H9 (cell line): Measurements from ENCODE around the gene VSX1. TPM values are rescaled to one million over a fixed set of nuclear protein-coding genes. Genes with fewer than 3 reads are reported as not detected.
A peak's percentile ranks its signal among the peaks of the same experiment; 100 is the strongest.

Experiments used
- DNase-seq: peaks from one replicate; pipeline ENCODE4 v3.0.0-alpha.2; 2017
- H2AFZ ChIP-seq: one replicate; pipeline ENCODE4 v1.6.1; 2013; ENCODE audit warnings: mild to moderate bottlenecking, low read length, control low read depth, moderate library complexity
- H2AK5ac ChIP-seq: 2 replicates; pipeline ENCODE4 v1.6.1; 2013; ENCODE audit warnings: low read length, control low read depth, mixed read lengths; ENCODE audit not compliant: insufficient read length
- H2BK120ac ChIP-seq: one replicate; pipeline ENCODE4 v1.6.1; 2013; ENCODE audit warnings: low read depth, mild to moderate bottlenecking, low read length, control low read depth, inconsistent platforms; ENCODE audit not compliant: poor library complexity, severe bottlenecking
- H2BK12ac ChIP-seq: 2 replicates; pipeline ENCODE4 v1.6.1; 2013; ENCODE audit warnings: low read length, control low read depth, mixed read lengths, low read depth; ENCODE audit not compliant: insufficient read length
- H2BK15ac ChIP-seq: 2 replicates; pipeline ENCODE4 v1.6.1; 2013; ENCODE audit warnings: low read depth, low read length, control low read depth
- H2BK20ac ChIP-seq: one replicate; pipeline ENCODE4 v1.6.1; 2013; ENCODE audit warnings: low read depth, mild to moderate bottlenecking, low read length, control low read depth, inconsistent platforms; ENCODE audit not compliant: poor library complexity, severe bottlenecking
- H2BK5ac ChIP-seq: 2 replicates; pipeline ENCODE4 v1.6.1; 2013; ENCODE audit warnings: low read length, control low read depth, mixed read lengths; ENCODE audit not compliant: insufficient read length
- H3K14ac ChIP-seq: 2 replicates; pipeline ENCODE4 v1.6.1; 2013; ENCODE audit warnings: low read length, control low read depth; ENCODE audit not compliant: insufficient read depth
- H3K18ac ChIP-seq: 2 replicates; pipeline ENCODE4 v1.6.1; 2013; ENCODE audit warnings: low read depth, mild to moderate bottlenecking, mixed read lengths, low read length, control low read depth; ENCODE audit not compliant: insufficient read length
- H3K23ac ChIP-seq: 2 replicates; pipeline ENCODE4 v1.6.1; 2013; ENCODE audit warnings: low read length, control low read depth, mixed read lengths, low read depth; ENCODE audit not compliant: insufficient read length
- H3K23me2 ChIP-seq: 2 replicates; pipeline ENCODE4 v1.6.1; 2013; ENCODE audit warnings: low read depth, mild to moderate bottlenecking, mixed read lengths, low read length, control low read depth; ENCODE audit not compliant: insufficient read length, poor library complexity, severe bottlenecking
- H3K27ac ChIP-seq: 2 replicates; pipeline ENCODE4 v1.5.1; 2013; ENCODE audit warnings: low read length, control low read depth, mixed read lengths, low read depth; ENCODE audit not compliant: insufficient read length
- H3K27me3 ChIP-seq: 2 replicates; pipeline ENCODE4 v1.6.1; 2013; ENCODE audit warnings: low read length, control low read depth, inconsistent platforms; ENCODE audit not compliant: insufficient read depth
- H3K4ac ChIP-seq: 2 replicates; pipeline ENCODE4 v1.6.1; 2013; ENCODE audit warnings: low read depth, mild to moderate bottlenecking, control low read depth, inconsistent platforms, low read length, moderate library complexity
- H3K4me1 ChIP-seq: 2 replicates; pipeline ENCODE4 v1.6.1; 2013; ENCODE audit warnings: low read length, control low read depth, inconsistent platforms; ENCODE audit not compliant: insufficient read depth
- H3K4me2 ChIP-seq: 2 replicates; pipeline ENCODE4 v1.6.1; 2013; ENCODE audit warnings: low read length, control low read depth, mixed read lengths; ENCODE audit not compliant: insufficient read length, insufficient read depth
- H3K56ac ChIP-seq: 2 replicates; pipeline ENCODE4 v1.6.1; 2013; ENCODE audit warnings: low read depth, mild to moderate bottlenecking, mixed read lengths, low read length, control low read depth; ENCODE audit not compliant: insufficient read length
- H3K79me1 ChIP-seq: 2 replicates; pipeline ENCODE4 v1.6.1; 2013; ENCODE audit warnings: low read depth, mild to moderate bottlenecking, moderate library complexity, low read length, control low read depth, inconsistent platforms; ENCODE audit not compliant: insufficient read depth, poor library complexity, severe bottlenecking
- H3K79me2 ChIP-seq: 2 replicates; pipeline ENCODE4 v1.6.1; 2013; ENCODE audit warnings: low read length, control low read depth, inconsistent platforms; ENCODE audit not compliant: insufficient read depth
- H3K9ac ChIP-seq: 2 replicates; pipeline ENCODE4 v1.6.1; 2013; ENCODE audit warnings: low read length, control low read depth, mixed read lengths; ENCODE audit not compliant: insufficient read length; ENCODE audit errors: extremely low read depth
- H3K9me3 ChIP-seq: one replicate; pipeline ENCODE4 v1.6.1; 2013; ENCODE audit warnings: low read depth, low read length, inconsistent platforms; ENCODE audit not compliant: control insufficient read depth
- H3T11ph ChIP-seq: one replicate; pipeline ENCODE4 v1.6.1; 2013; ENCODE audit warnings: mild to moderate bottlenecking, low read length, control low read depth, inconsistent platforms
- H4K20me1 ChIP-seq: one replicate; pipeline ENCODE4 v1.6.1; 2013; ENCODE audit not compliant: control insufficient read depth, insufficient read length, insufficient read depth
- H4K5ac ChIP-seq: 2 replicates; pipeline ENCODE4 v1.6.1; 2013; ENCODE audit warnings: low read depth, mild to moderate bottlenecking, mixed read lengths, low read length, control low read depth; ENCODE audit not compliant: insufficient read length
- H4K8ac ChIP-seq: replicated peaks from 2 replicates; pipeline ENCODE4 v1.6.1; 2013; ENCODE audit warnings: low read length, control low read depth, mixed read lengths, low read depth; ENCODE audit not compliant: insufficient read length
- H4K91ac ChIP-seq: 2 replicates; pipeline ENCODE4 v1.6.1; 2013; ENCODE audit warnings: low read depth, mild to moderate bottlenecking, moderate library complexity, mixed read lengths, low read length, control low read depth; ENCODE audit not compliant: insufficient read length
- H3K27ac Mint-ChIP-seq, 3 experiments: 2 replicates in 2 of 3; 3 replicates in 1 of 3; pipeline ENCODE4 v1.8.0; 2020 to 2021; ENCODE audit warnings: mixed read lengths in 3 of 3, mild to moderate bottlenecking in 1 of 3, moderate library complexity in 1 of 3
- H3K27me3 Mint-ChIP-seq: 2 replicates; pipeline ENCODE4 v1.8.0; 2021; ENCODE audit warnings: low read depth, mild to moderate bottlenecking, moderate library complexity, mixed read lengths
- H3K36me3 Mint-ChIP-seq, 3 experiments: 2 replicates in 2 of 3; 3 replicates in 1 of 3; pipeline ENCODE4 v1.8.0; 2020 to 2021; ENCODE audit warnings: low read depth in 3 of 3, mixed read lengths in 3 of 3; ENCODE audit not compliant: insufficient read depth in 1 of 3
- H3K4me1 Mint-ChIP-seq, 2 experiments: 2 replicates each; pipeline ENCODE4 v1.8.0; 2020; ENCODE audit warnings: mixed read lengths in 2 of 2
- H3K4me3 Mint-ChIP-seq, 2 experiments: 2 replicates in 1 of 2; 3 replicates in 1 of 2; pipeline ENCODE4 v1.8.0; 2020 to 2021; ENCODE audit warnings: mild to moderate bottlenecking in 2 of 2, mixed read lengths in 2 of 2, moderate library complexity in 1 of 2
- H3K9me3 Mint-ChIP-seq, 2 experiments: 2 replicates in 1 of 2; 3 replicates in 1 of 2; pipeline ENCODE4 v1.8.0; 2020; ENCODE audit warnings: mild to moderate bottlenecking in 2 of 2, mixed read lengths in 2 of 2, moderate library complexity in 1 of 2
- WGBS: extraction: QIAGEN DNeasy Blood & Tissue Kit; methylation state at CpG from one replicate; pipeline ENCODE4 v1.1.7; 2013; ENCODE audit warnings: missing lambda C conversion rate, low lambda C conversion rate, mixed read lengths; ENCODE audit not compliant: insufficient read length; ENCODE audit errors: extremely low coverage; 5-methylcytosine and 5-hydroxymethylcytosine counted together
- total RNA-seq: library from RNA; stranded (reverse); gene quantifications from 2 replicates; pipeline ENCODE4 v1.2.1, GENCODE V29; 2021
- TF ChIP-seq, protein P1 (sequence below): fragments of 200-600 bp; sonication (generic); conservative IDR thresholded peaks from 3 replicates; pipeline ENCODE4 v1.8.0; 2021; ENCODE audit warnings: antibody characterized with exemption, mild to moderate bottlenecking

Gene VSX1
- total RNA-seq, 1 experiment from 2014 or later, result not detected

DNA sequence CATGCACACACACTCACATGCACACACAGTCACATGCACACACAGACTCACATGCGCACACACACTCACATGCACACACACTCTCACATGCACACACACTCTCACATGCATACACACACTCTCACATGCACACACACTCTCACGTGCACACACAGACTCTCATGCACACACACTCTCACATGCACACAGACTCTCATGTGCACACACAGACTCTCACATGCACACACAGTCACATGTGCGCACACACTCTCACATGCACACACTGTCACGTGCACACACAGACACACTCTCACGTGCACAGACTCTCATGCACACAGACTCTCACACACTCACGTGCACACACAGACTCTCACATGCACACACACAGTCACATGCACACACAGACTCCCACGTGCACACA, 36.6 kb upstream of the VSX1 start:
- H3K36me3 Mint-ChIP-seq, result no peaks in the 10 kb centered on the region
- H3K27ac Mint-ChIP-seq, result no peak overlapping the region
- Histone ChIP-seq H4K8ac (no peak overlapping the region), H3K18ac (no peak overlapping the region), H3K79me1 (no peaks in the 10 kb centered on the region), H2BK5ac (no peak overlapping the region), H3T11ph (no peak overlapping the region), H3K4me2 (no peak overlapping the region), H3K23me2 (no peaks in the 10 kb centered on the region), H3K4ac (no peak overlapping the region), H2AFZ (no peak overlapping the region), H2BK120ac (no peak overlapping the region), H4K20me1 (no peaks in the 10 kb centered on the region), H3K23ac (peak overlapping the region; percentile 100), H3K9me3 (no peaks in the 10 kb centered on the region), H3K14ac (no peak overlapping the region), H3K27me3 (no peaks in the 10 kb centered on the region), H2BK12ac (no peak overlapping the region), H3K9ac (no peak overlapping the region), H3K79me2 (no peaks in the 10 kb centered on the region), H3K56ac (no peak overlapping the region), H2BK20ac (no peak overlapping the region), H2AK5ac (no peak overlapping the region), H3K4me1 (no peaks in the 10 kb centered on the region), H4K91ac (no peak overlapping the region), H3K27ac (no peak overlapping the region), H2BK15ac (no peak overlapping the region), H4K5ac (peak overlapping the region; percentile 30)
- H3K4me1 Mint-ChIP-seq, result peaks cover 0 to 2% of the 10 kb centered on the region in 2 experiments; a peak in 3 of 4 replicates
- no peak overlapping the region for H3K4me3 Mint-ChIP-seq
- no CpG with 5 or more reads among the region's 7 CpGs for WGBS
- DNase-seq, result no peak
- H3K9me3 Mint-ChIP-seq, result no peaks in the 10 kb centered on the region
- H3K27me3 Mint-ChIP-seq, result peaks cover 9% of the 10 kb centered on the region
- TF ChIP-seq, protein P1, sequence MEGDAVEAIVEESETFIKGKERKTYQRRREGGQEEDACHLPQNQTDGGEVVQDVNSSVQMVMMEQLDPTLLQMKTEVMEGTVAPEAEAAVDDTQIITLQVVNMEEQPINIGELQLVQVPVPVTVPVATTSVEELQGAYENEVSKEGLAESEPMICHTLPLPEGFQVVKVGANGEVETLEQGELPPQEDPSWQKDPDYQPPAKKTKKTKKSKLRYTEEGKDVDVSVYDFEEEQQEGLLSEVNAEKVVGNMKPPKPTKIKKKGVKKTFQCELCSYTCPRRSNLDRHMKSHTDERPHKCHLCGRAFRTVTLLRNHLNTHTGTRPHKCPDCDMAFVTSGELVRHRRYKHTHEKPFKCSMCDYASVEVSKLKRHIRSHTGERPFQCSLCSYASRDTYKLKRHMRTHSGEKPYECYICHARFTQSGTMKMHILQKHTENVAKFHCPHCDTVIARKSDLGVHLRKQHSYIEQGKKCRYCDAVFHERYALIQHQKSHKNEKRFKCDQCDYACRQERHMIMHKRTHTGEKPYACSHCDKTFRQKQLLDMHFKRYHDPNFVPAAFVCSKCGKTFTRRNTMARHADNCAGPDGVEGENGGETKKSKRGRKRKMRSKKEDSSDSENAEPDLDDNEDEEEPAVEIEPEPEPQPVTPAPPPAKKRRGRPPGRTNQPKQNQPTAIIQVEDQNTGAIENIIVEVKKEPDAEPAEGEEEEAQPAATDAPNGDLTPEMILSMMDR, result no peak
